Neuron (in vitro differentiated cells): ENCODE results near the gene TUFT1.

ENCODE experiments used
- H2AFZ ChIP-seq: one replicate; pipeline ENCODE4 v1.6.1; 2013; ENCODE audit warnings: low read depth, mild to moderate bottlenecking, inconsistent platforms, low read length, moderate library complexity
- H3K27me3 ChIP-seq: one replicate; pipeline ENCODE4 v1.6.1; 2013; ENCODE audit warnings: low read length; ENCODE audit not compliant: insufficient read depth
- H3K36me3 ChIP-seq: one replicate; pipeline ENCODE4 v1.6.1; 2013; ENCODE audit warnings: low read length; ENCODE audit not compliant: insufficient read depth
- H3K4me1 ChIP-seq: one replicate; pipeline ENCODE4 v1.6.1; 2013; ENCODE audit warnings: low read length; ENCODE audit not compliant: insufficient read depth
- H3K4me3 ChIP-seq: 2 replicates; pipeline ENCODE4 v1.5.1; 2013; ENCODE audit warnings: mild to moderate bottlenecking, low read length, moderate library complexity
- H3K9me3 ChIP-seq: one replicate; pipeline ENCODE4 v1.6.1; 2013; ENCODE audit warnings: low read length

Gene TUFT1

GRCh38 chr1:151549199-151549598 is 9.1 kb downstream of the TUFT1 start:
- no peaks in the 10 kb centered on the region for H3K9me3 ChIP-seq
- no peaks in the 10 kb centered on the region for H3K36me3 ChIP-seq
- H3K4me1 ChIP-seq, result peaks cover 15% of the 10 kb centered on the region
- H2AFZ ChIP-seq, result no peak overlapping the region
- H3K4me3 ChIP-seq, result no peak overlapping the region
- no peaks in the 10 kb centered on the region for H3K27me3 ChIP-seq

- H3K4me1 ChIP-seq, result peaks cover 3% of the 10 kb centered on the region
- H2AFZ ChIP-seq, result no peak overlapping the region
- no peaks in the 10 kb centered on the region for H3K36me3 ChIP-seq
- H3K9me3 ChIP-seq, result no peaks in the 10 kb centered on the region
- no peak overlapping the region for H3K4me3 ChIP-seq
- no peaks in the 10 kb centered on the region for H3K27me3 ChIP-seq
These were observed 13.6 kb downstream of the TUFT1 start for GRCh38 chr1:151553659-151554058.

- H3K36me3 ChIP-seq, result no peaks in the 10 kb centered on the region
- H3K4me1 ChIP-seq, result no peaks in the 10 kb centered on the region
- H2AFZ ChIP-seq, result no peak overlapping the region
- no peaks in the 10 kb centered on the region for H3K9me3 ChIP-seq
- H3K27me3 ChIP-seq, result no peaks in the 10 kb centered on the region
- no peak overlapping the region for H3K4me3 ChIP-seq
These were observed 15.9 kb downstream of the TUFT1 start for GRCh38 chr1:151556052-151556451.

- Histone ChIP-seq H3K9me3 (no peaks in the 10 kb centered on the region), H2AFZ (no peak overlapping the region)
These were observed 22.6 kb downstream of the TUFT1 start for GRCh38 chr1:151562661-151563060.

GRCh38 chr1:151563376-151563775 is 23.3 kb downstream of the TUFT1 start:
- no peak overlapping the region for H2AFZ ChIP-seq
- H3K36me3 ChIP-seq, result peaks cover 7% of the 10 kb centered on the region
- H3K4me3 ChIP-seq, result no peak overlapping the region
- H3K4me1 ChIP-seq, result peaks cover 15% of the 10 kb centered on the region
- H3K27me3 ChIP-seq, result no peaks in the 10 kb centered on the region
- no peaks in the 10 kb centered on the region for H3K9me3 ChIP-seq

More at GRCh38 chr1:151562661-151563060, 22.6 kb downstream of the TUFT1 start:
- Histone ChIP-seq H3K36me3 (peaks cover 4% of the 10 kb centered on the region), H3K4me3 (no peak overlapping the region), H3K4me1 (peaks cover 15% of the 10 kb centered on the region), H3K27me3 (no peaks in the 10 kb centered on the region)

GRCh38 chr1:151565502-151566189 is 25.5 kb downstream of the TUFT1 start:
- Histone ChIP-seq H3K9me3 (no peaks in the 10 kb centered on the region), H3K4me3 (no peak overlapping the region), H2AFZ (no peak overlapping the region), H3K36me3 (peaks cover 26% of the 10 kb centered on the region), H3K4me1 (peaks cover 15% of the 10 kb centered on the region), H3K27me3 (no peaks in the 10 kb centered on the region)

- peaks cover 34% of the 10 kb centered on the region for H3K36me3 ChIP-seq
- H3K9me3 ChIP-seq, result no peaks in the 10 kb centered on the region
- no peak overlapping the region for H3K4me3 ChIP-seq
- peaks cover 15% of the 10 kb centered on the region for H3K4me1 ChIP-seq
- no peaks in the 10 kb centered on the region for H3K27me3 ChIP-seq
- H2AFZ ChIP-seq, result no peak overlapping the region
These were observed 28.5 kb downstream of the TUFT1 start for GRCh38 chr1:151568626-151569088.

GRCh38 chr1:151570819-151571218 is 30.7 kb downstream of the TUFT1 start:
- Histone ChIP-seq H3K27me3 (no peaks in the 10 kb centered on the region), H2AFZ (no peak overlapping the region), H3K9me3 (no peaks in the 10 kb centered on the region), H3K36me3 (peaks cover 48% of the 10 kb centered on the region), H3K4me3 (no peak overlapping the region), H3K4me1 (peaks cover 6% of the 10 kb centered on the region)

GRCh38 chr1:151574575-151575529 is 34.7 kb downstream of the TUFT1 start:
- Histone ChIP-seq H3K4me1 (no peaks in the 10 kb centered on the region), H3K27me3 (no peaks in the 10 kb centered on the region)

GRCh38 chr1:151577173-151577572 is 37.1 kb downstream of the TUFT1 start:
- Histone ChIP-seq H3K9me3 (no peaks in the 10 kb centered on the region), H3K4me1 (no peaks in the 10 kb centered on the region), H3K36me3 (peaks cover 67% of the 10 kb centered on the region), H3K4me3 (no peak overlapping the region), H2AFZ (no peak overlapping the region), H3K27me3 (no peaks in the 10 kb centered on the region)

More at GRCh38 chr1:151574575-151575529, 34.7 kb downstream of the TUFT1 start:
- no peaks in the 10 kb centered on the region for H3K9me3 ChIP-seq
- peaks cover 58% of the 10 kb centered on the region for H3K36me3 ChIP-seq
- no peak overlapping the region for H3K4me3 ChIP-seq
- no peak overlapping the region for H2AFZ ChIP-seq

GRCh38 chr1:151578941-151579340 is 38.8 kb downstream of the TUFT1 start:
- Histone ChIP-seq H2AFZ (no peak overlapping the region), H3K9me3 (no peaks in the 10 kb centered on the region), H3K36me3 (peaks cover 67% of the 10 kb centered on the region), H3K4me1 (no peaks in the 10 kb centered on the region), H3K27me3 (no peaks in the 10 kb centered on the region), H3K4me3 (no peak overlapping the region)

GRCh38 chr1:151579436-151580225 is 39.5 kb downstream of the TUFT1 start:
- H3K27me3 ChIP-seq, result no peaks in the 10 kb centered on the region
- H3K36me3 ChIP-seq, result peaks cover 61% of the 10 kb centered on the region
- H3K9me3 ChIP-seq, result no peaks in the 10 kb centered on the region
- H3K4me1 ChIP-seq, result no peaks in the 10 kb centered on the region
- H3K4me3 ChIP-seq, result no peak overlapping the region
- no peak overlapping the region for H2AFZ ChIP-seq
